K562 (cell line): ENCODE measurements around the gene TUT1. TPM values are rescaled to one million over a fixed set of nuclear protein-coding genes. Genes with fewer than 3 reads are reported as not detected.

Source experiments
- ASH1L ChIP-seq: fragments of 450-650 bp; IDR thresholded peaks from 2 replicates; pipeline ENCODE4 v1.6.1; 2018; ENCODE audit warnings: borderline replicate concordance, mild to moderate bottlenecking, low read depth; ENCODE audit not compliant: partially characterized antibody
- CBX1 ChIP-seq: sonication (generic); IDR thresholded peaks from 2 replicates; pipeline ENCODE4 v1.6.1; 2016; ENCODE audit warnings: antibody characterized with exemption, low read depth, mild to moderate bottlenecking
- CBX5 ChIP-seq: IDR thresholded peaks from 2 replicates; pipeline ENCODE4 v1.6.1; 2014; ENCODE audit warnings: low read depth, borderline replicate concordance
- DDX20 ChIP-seq: fragments of 450-650 bp; IDR thresholded peaks from 2 replicates; pipeline ENCODE4 v1.6.1; 2016; ENCODE audit warnings: missing genetic modification characterization, low read depth, mild to moderate bottlenecking, missing compliant biosample characterization, moderate library complexity
- ELK3 ChIP-seq: fragments of 450-650 bp; formaldehyde crosslinking; IDR thresholded peaks from 2 replicates; pipeline ENCODE4 v1.4.0; 2020; ENCODE audit warnings: mild to moderate bottlenecking
- ETV5 ChIP-seq: sonication (generic); formaldehyde crosslinking; IDR thresholded peaks from 2 replicates; pipeline ENCODE4 v1.4.0; 2020; ENCODE audit warnings: low read depth, mild to moderate bottlenecking, missing genetic modification reagents
- FOXJ3 ChIP-seq: sonication (generic); formaldehyde crosslinking; IDR thresholded peaks from 2 replicates; pipeline ENCODE4 v1.4.0; 2020; ENCODE audit warnings: mild to moderate bottlenecking, missing genetic modification reagents
- NFATC3 ChIP-seq: fragments of 450-650 bp; IDR thresholded peaks from 2 replicates; pipeline ENCODE4 v1.6.1; 2017; ENCODE audit warnings: mild to moderate bottlenecking
- NONO ChIP-seq, 2 experiments: fragments of 200-400 bp in 1 of 2; fragments of 450-650 bp in 1 of 2; formaldehyde crosslinking in 1 of 2; IDR thresholded peaks; 2 replicates each; pipeline ENCODE4 v1.6.1; 2017; ENCODE audit warnings: low read depth in 2 of 2, mild to moderate bottlenecking in 2 of 2, moderate library complexity in 2 of 2, low read length in 1 of 2
- NRF1 ChIP-seq, 2 experiments: fragments of 450-650 bp; IDR thresholded peaks in 1 of 2; conservative IDR thresholded peaks in 1 of 2; 2 replicates each; pipeline ENCODE4 v1.6.1; 2014; ENCODE audit warnings: mild to moderate bottlenecking in 2 of 2
- PHB2 ChIP-seq: fragments of 450-650 bp; IDR thresholded peaks from 2 replicates; pipeline ENCODE4 v1.6.1; 2017; ENCODE audit warnings: low read depth
- SOX6 ChIP-seq: fragments of 450-650 bp; IDR thresholded peaks from 2 replicates; pipeline ENCODE4 v1.6.1; 2014; ENCODE audit warnings: mild to moderate bottlenecking
- TEAD4 ChIP-seq, 2 experiments: sonication (generic) in 1 of 2; formaldehyde crosslinking in 1 of 2; IDR thresholded peaks; 2 replicates each; pipeline versions ENCODE4 v1.6.1 to v1.8.0; 2012 to 2022; ENCODE audit warnings: borderline replicate concordance in 1 of 2, inconsistent platforms in 1 of 2, low read length in 1 of 2, mild to moderate bottlenecking in 1 of 2, missing genetic modification reagents in 1 of 2
- U2AF2 ChIP-seq: fragments of 200-400 bp; formaldehyde crosslinking; optimal IDR thresholded peaks from 2 replicates; pipeline ENCODE3; 2017; ENCODE audit warnings: low read depth, mild to moderate bottlenecking, low read length
- YBX1 ChIP-seq: fragments of 450-650 bp; IDR thresholded peaks from 2 replicates; pipeline ENCODE4 v1.7.1; 2016; ENCODE audit warnings: mild to moderate bottlenecking
- ZC3H11A ChIP-seq: IDR thresholded peaks from 2 replicates; pipeline ENCODE4 v1.6.1; 2012; ENCODE audit warnings: low read depth, low read length, improper control_type of control experiment
- ZFPM2 ChIP-seq: fragments of 250-450 bp; sonication (Bioruptor Pico); IDR thresholded peaks from 2 replicates; pipeline ENCODE4 v1.5.1; 2022; ENCODE audit warnings: mild to moderate bottlenecking
- ZNF134 ChIP-seq: fragments of 250-450 bp; sonication (Bioruptor Pico); conservative IDR thresholded peaks from 2 replicates; pipeline ENCODE4 v1.4.0; 2020
- ZNF407 ChIP-seq: fragments of 450-650 bp; IDR thresholded peaks from 2 replicates; pipeline ENCODE4 v1.6.1; 2016; ENCODE audit warnings: low read depth
- ZNF644 ChIP-seq: fragments of 200-800 bp; sonication (Bioruptor generic); IDR thresholded peaks from 2 replicates; pipeline ENCODE4 v1.6.1; 2016; ENCODE audit warnings: low read depth, missing genetic modification characterization, missing compliant biosample characterization
- polyA plus RNA-seq, 8 experiments: library from polyadenylated mRNA; depleted of rRNA in 4 of 8; stranded (reverse) in 5 of 8; unstranded in 3 of 8; fragments of >200 nt; fragmentation: Nextera tagmentation in 2 of 8; fragmentation: Illumina TruSeq in 1 of 8; extraction: Ambion mirVana in 2 of 8; extraction: Trizol in 1 of 8; gene quantifications; 2 replicates each; pipeline versions ENCODE4 v1.2.1 to v1.2.3, GENCODE V29; 2011 to 2014; ENCODE audit warnings: inconsistent platforms in 1 of 8, missing spikeins in 1 of 8
- total RNA-seq, 7 experiments: library from RNA; depleted of rRNA in 6 of 7; stranded (reverse); fragments of >200 nt in 6 of 7; fragmentation: Illumina TruSeq in 2 of 7; extraction: Trizol in 2 of 7; gene quantifications; 2 replicates each; pipeline versions ENCODE4 v1.2.1 to v1.2.3, GENCODE V29; 2011 to 2021; ENCODE audit warnings: low replicate concordance in 1 of 7

Gene TUT1
- total and polyA plus RNA-seq, 9 of the 15 experiments (the other 6 are each of a cell fraction or from before 2014, with no cell fraction given): 0.66 to 44.3 (median 15.7) TPM

GRCh38 chr11:62591448-62592145 lies at the start of gene TUT1 (continued):
- TF ChIP-seq ZNF407: no peak
- peak; percentile 84; the same call in 1 of the 2 replicates for TF ChIP-seq NFATC3
- no peak for TF ChIP-seq ZNF134
- peak; percentile 78 for TF ChIP-seq SOX6
- no peak for TF ChIP-seq PHB2
- TF ChIP-seq ZC3H11A: peak; percentile 93; the same call in 1 of the 2 replicates
- TF ChIP-seq NRF1 (conservative IDR thresholded peaks at IDR 0.05 in 1 of 2, IDR thresholded peaks at IDR 0.05 in 1 of 2): peak; percentile 67 to 72
- peak; percentile 70 for TF ChIP-seq TEAD4 (IDR thresholded peaks at IDR 0.05; ENCODE audit: low read length)
- no peak for TF ChIP-seq TEAD4 (CRISPR knock-in tag; IDR thresholded peaks at IDR 0.05; ENCODE audit: borderline replicate concordance)
- TF ChIP-seq ELK3 (CRISPR knock-in tag): no peak
- no peak for TF ChIP-seq ZFPM2 (CRISPR knock-in tag)
- no peak for TF ChIP-seq YBX1
- TF ChIP-seq DDX20 (tag): no peak
- no peak for TF ChIP-seq U2AF2
- peak; percentile 13; the same call in 1 of the 2 replicates for TF ChIP-seq CBX1
- TF ChIP-seq ZNF644 (tag): no peak; the same call in 1 of the 2 replicates
- peak; percentile 81 for TF ChIP-seq ETV5
- TF ChIP-seq ASH1L: peak; percentile 57
- no peak for TF ChIP-seq FOXJ3 (CRISPR knock-in tag)
- TF ChIP-seq CBX5: peak; percentile 10; the same call in 1 of the 2 replicates
- peak in 1 of 2 experiments; percentile 84; a peak in 2 of 4 replicates for TF ChIP-seq NONO (IDR thresholded peaks at IDR 0.05; ENCODE audit: low read depth in 2 of 2, low read length in 1 of 2)
